Measurements from ENCODE around the gene COX7C. TPM values are rescaled to one million over a fixed set of nuclear protein-coding genes. Genes with fewer than 3 reads are reported as not detected.
A peak's percentile ranks its signal among the peaks of the same experiment; 100 is the strongest.

COX7C gene
- polyA plus RNA-seq, 1 donor from 2014 or later = 1,002 TPM

DNA sequence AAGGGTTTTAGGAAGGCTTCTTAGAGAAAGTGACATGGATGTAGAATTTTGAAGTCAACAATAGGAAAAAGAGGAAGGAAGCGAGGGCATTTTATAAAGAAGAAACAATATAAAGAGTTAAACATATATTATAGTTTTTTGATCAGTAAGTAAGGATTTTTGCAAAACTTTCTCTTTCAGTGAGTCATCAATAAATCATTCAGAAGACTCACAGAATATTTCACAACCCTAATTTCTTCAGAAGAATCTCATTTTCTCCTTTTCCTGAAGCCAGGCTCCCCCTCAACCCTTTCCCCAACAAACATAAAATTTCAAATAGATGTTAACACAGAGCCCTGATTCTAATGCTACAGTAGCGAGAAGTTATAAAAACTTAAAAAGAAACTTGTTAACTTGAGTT lies 4.3 kb upstream of the COX7C start:
- H3K4me2 ChIP-seq (ENCODE audit: low read length) = no peak overlapping the region
- H4K20me1 ChIP-seq (ENCODE audit: insufficient read depth) = no peaks in the 10 kb centered on the region
- no peak for TF ChIP-seq POLR2AphosphoS5 (IDR thresholded peaks at IDR 0.05)
- TF ChIP-seq, protein P1, sequence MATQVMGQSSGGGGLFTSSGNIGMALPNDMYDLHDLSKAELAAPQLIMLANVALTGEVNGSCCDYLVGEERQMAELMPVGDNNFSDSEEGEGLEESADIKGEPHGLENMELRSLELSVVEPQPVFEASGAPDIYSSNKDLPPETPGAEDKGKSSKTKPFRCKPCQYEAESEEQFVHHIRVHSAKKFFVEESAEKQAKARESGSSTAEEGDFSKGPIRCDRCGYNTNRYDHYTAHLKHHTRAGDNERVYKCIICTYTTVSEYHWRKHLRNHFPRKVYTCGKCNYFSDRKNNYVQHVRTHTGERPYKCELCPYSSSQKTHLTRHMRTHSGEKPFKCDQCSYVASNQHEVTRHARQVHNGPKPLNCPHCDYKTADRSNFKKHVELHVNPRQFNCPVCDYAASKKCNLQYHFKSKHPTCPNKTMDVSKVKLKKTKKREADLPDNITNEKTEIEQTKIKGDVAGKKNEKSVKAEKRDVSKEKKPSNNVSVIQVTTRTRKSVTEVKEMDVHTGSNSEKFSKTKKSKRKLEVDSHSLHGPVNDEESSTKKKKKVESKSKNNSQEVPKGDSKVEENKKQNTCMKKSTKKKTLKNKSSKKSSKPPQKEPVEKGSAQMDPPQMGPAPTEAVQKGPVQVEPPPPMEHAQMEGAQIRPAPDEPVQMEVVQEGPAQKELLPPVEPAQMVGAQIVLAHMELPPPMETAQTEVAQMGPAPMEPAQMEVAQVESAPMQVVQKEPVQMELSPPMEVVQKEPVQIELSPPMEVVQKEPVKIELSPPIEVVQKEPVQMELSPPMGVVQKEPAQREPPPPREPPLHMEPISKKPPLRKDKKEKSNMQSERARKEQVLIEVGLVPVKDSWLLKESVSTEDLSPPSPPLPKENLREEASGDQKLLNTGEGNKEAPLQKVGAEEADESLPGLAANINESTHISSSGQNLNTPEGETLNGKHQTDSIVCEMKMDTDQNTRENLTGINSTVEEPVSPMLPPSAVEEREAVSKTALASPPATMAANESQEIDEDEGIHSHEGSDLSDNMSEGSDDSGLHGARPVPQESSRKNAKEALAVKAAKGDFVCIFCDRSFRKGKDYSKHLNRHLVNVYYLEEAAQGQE (IDR thresholded peaks at IDR 0.05; ENCODE audit: borderline replicate concordance) = no peak
- no peak for TF ChIP-seq EZH2 (IDR thresholded peaks at IDR 0.05; ENCODE audit: borderline replicate concordance, insufficient read depth, low read length, poor library complexity, severe bottlenecking)
- TF ChIP-seq EP300 (conservative IDR thresholded peaks at IDR 0.05; ENCODE audit: poor library complexity, severe bottlenecking) = no peak
- TF ChIP-seq SMC3 (conservative IDR thresholded peaks at IDR 0.05; ENCODE audit: poor library complexity) = no peak
- no peak for TF ChIP-seq RAD21 (conservative IDR thresholded peaks at IDR 0.05)
- no peak for TF ChIP-seq TAF1 (IDR thresholded peaks at IDR 0.05; ENCODE audit: low read depth)
- TF ChIP-seq CTCF (IDR thresholded peaks at IDR 0.05; ENCODE audit: poor library complexity, severe bottlenecking) = no peak
- no peak for TF ChIP-seq MXI1 (conservative IDR thresholded peaks at IDR 0.05; ENCODE audit: poor library complexity, severe bottlenecking)
- no peaks in the 10 kb centered on the region for H3F3A ChIP-seq (ENCODE audit: insufficient read depth, low read length, poor library complexity, severe bottlenecking)
- H3K36me3 ChIP-seq (ENCODE audit: insufficient read depth, low read length) = no peaks in the 10 kb centered on the region
- H3K4me3 ChIP-seq (ENCODE audit: low read length) = no peak overlapping the region
- H3K9me3 ChIP-seq (ENCODE audit: low read length) = no peaks in the 10 kb centered on the region
- no peaks in the 10 kb centered on the region for H3K9me2 ChIP-seq (ENCODE audit: insufficient read depth, low read length)
- H2AFZ ChIP-seq (ENCODE audit: low read depth, low read length) = no peak overlapping the region
- no peak overlapping the region for H3K27ac ChIP-seq (ENCODE audit: low read length)
- no peak overlapping the region for H3K9ac ChIP-seq (ENCODE audit: low read length)
- H3K27me3 ChIP-seq (ENCODE audit: insufficient read depth, low read depth, low read length) = no peaks in the 10 kb centered on the region
- peaks cover 6% of the 10 kb centered on the region for H3K79me2 ChIP-seq (replicated peaks; ENCODE audit: insufficient read depth, low read length)

DNA sequence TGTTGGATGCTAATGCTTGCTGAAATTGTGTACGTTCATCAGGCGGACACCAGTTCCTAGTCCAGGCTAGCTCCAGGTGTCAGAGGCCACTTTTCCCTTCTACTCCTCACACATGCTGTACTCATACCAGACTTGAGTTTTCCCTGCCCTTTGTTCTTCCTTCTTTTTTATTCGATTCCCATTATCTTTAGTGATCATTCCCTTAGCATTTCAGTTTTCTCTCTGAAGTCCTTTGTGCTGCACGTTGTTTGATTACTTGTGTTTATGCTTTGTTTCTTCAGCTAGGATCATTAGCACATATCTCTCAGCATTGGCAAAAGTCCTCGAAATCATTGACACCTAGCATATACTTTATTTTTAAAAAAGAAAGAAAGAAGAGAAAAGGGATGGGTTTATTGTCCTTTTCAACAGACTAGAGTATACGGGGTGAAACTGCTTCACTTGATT lies 409 bp upstream of the COX7C start:
- Histone ChIP-seq H3F3A (ENCODE audit: insufficient read depth, low read length, poor library complexity, severe bottlenecking) (no peaks in the 10 kb centered on the region), H3K27me3 (ENCODE audit: insufficient read depth, low read depth, low read length) (no peaks in the 10 kb centered on the region), H4K20me1 (ENCODE audit: insufficient read depth) (no peaks in the 10 kb centered on the region), H3K9me3 (ENCODE audit: low read length) (no peaks in the 10 kb centered on the region), H3K27ac (ENCODE audit: low read length) (peak overlapping the region; percentile 36), H3K36me3 (ENCODE audit: insufficient read depth, low read length) (peaks cover 16% of the 10 kb centered on the region), H3K4me2 (ENCODE audit: low read length) (no peak overlapping the region), H3K9ac (ENCODE audit: low read length) (no peak overlapping the region), H2AFZ (ENCODE audit: low read depth, low read length) (peak overlapping the region; percentile 94), H3K79me2 (replicated peaks; ENCODE audit: insufficient read depth, low read length) (peaks cover 22% of the 10 kb centered on the region), H3K4me3 (ENCODE audit: low read length) (peak overlapping the region; percentile 82), H3K9me2 (ENCODE audit: insufficient read depth, low read length) (no peaks in the 10 kb centered on the region)
- no peak for TF ChIP-seq CTCF (IDR thresholded peaks at IDR 0.05; ENCODE audit: poor library complexity, severe bottlenecking)
- no peak for TF ChIP-seq RAD21 (conservative IDR thresholded peaks at IDR 0.05)
- no peak for TF ChIP-seq TAF1 (IDR thresholded peaks at IDR 0.05; ENCODE audit: low read depth)
- TF ChIP-seq MXI1 (conservative IDR thresholded peaks at IDR 0.05; ENCODE audit: poor library complexity, severe bottlenecking) = no peak
- no peak for TF ChIP-seq SMC3 (conservative IDR thresholded peaks at IDR 0.05; ENCODE audit: poor library complexity)
- no peak for TF ChIP-seq EP300 (conservative IDR thresholded peaks at IDR 0.05; ENCODE audit: poor library complexity, severe bottlenecking)
